ENCODE results near the gene SRGAP3.

The SRGAP3 gene

GRCh38 chr3:9198899-9199335 is 50.5 kb downstream of the SRGAP3 start:
- DNase-seq = no peak

GRCh38 chr3:9198261-9198660 is 51.2 kb downstream of the SRGAP3 start:
- no peak for DNase-seq

- no peak for DNase-seq
These were observed 53.4 kb downstream of the SRGAP3 start for GRCh38 chr3:9196020-9196419.

GRCh38 chr3:9195390-9195789 is 54.1 kb downstream of the SRGAP3 start:
- DNase-seq = no peak

GRCh38 chr3:9194509-9195184 is 54.8 kb downstream of the SRGAP3 start:
- DNase-seq = no peak

GRCh38 chr3:9193633-9194195 is 55.7 kb downstream of the SRGAP3 start:
- no peak for DNase-seq

GRCh38 chr3:9193211-9193610 is 56.2 kb downstream of the SRGAP3 start:
- no peak for DNase-seq

- no peak for DNase-seq
These were observed 57.0 kb downstream of the SRGAP3 start for GRCh38 chr3:9192248-9193025.

- no peak for DNase-seq
These were observed 59.2 kb downstream of the SRGAP3 start for GRCh38 chr3:9190276-9190675.

GRCh38 chr3:9188583-9188982 is 60.9 kb downstream of the SRGAP3 start:
- no peak for DNase-seq

GRCh38 chr3:9185701-9186100 is 63.7 kb downstream of the SRGAP3 start:
- no peak for DNase-seq

GRCh38 chr3:9185046-9185445 is 64.4 kb downstream of the SRGAP3 start:
- DNase-seq = no peak

- DNase-seq = no peak
These were observed 65.0 kb downstream of the SRGAP3 start for GRCh38 chr3:9184461-9184835.

- no peak for DNase-seq
These were observed 65.5 kb downstream of the SRGAP3 start for GRCh38 chr3:9183811-9184460.

GRCh38 chr3:9183011-9183410 is 66.4 kb downstream of the SRGAP3 start:
- no peak for DNase-seq

GRCh38 chr3:9180764-9181117 is 68.7 kb downstream of the SRGAP3 start:
- DNase-seq = no peak

GRCh38 chr3:9179826-9180763 is 69.4 kb downstream of the SRGAP3 start:
- DNase-seq = no peak

GRCh38 chr3:9178697-9179096 is 70.7 kb downstream of the SRGAP3 start:
- no peak for DNase-seq

GRCh38 chr3:9175421-9175820 is 74.0 kb downstream of the SRGAP3 start:
- no peak for DNase-seq

GRCh38 chr3:9173445-9173844 is 76.0 kb downstream of the SRGAP3 start:
- no peak for DNase-seq

GRCh38 chr3:9172851-9173321 is 76.6 kb downstream of the SRGAP3 start:
- no peak for DNase-seq

GRCh38 chr3:9170851-9171160 is 78.6 kb downstream of the SRGAP3 start:
- no peak for DNase-seq

Measured in CD4-positive, alpha-beta T cell treated with Interleukin-1 beta for 1 hour (primary cell).